Caco-2 (cell line): Measurements from ENCODE around the gene TMEM63C. TPM values are rescaled to one million over a fixed set of nuclear protein-coding genes. Genes with fewer than 3 reads are reported as not detected.

Source experiments
- BruUV-seq: library from RNA; stranded (reverse); fragments of 400-500 nt; replicated peaks from 2 replicates; lab custom pipeline; 2021; lab: Mats Ljungman, UMichigan
- CTCF ChIA-PET: fragments of 300-600 bp; sonication (Branson Sonifier 250); formaldehyde crosslinking; loops from one replicate; lab custom pipeline; 2022; ENCODE audit warnings: antibody characterized with exemption; lab: Charles Lee
- POLR2A ChIA-PET: fragments of 300-600 bp; sonication (Branson Sonifier 250); formaldehyde crosslinking; loops from one replicate; lab custom pipeline; 2022; ENCODE audit warnings: antibody characterized with exemption; lab: Charles Lee
- DNase-seq, 2 experiments: peaks; one replicate each; pipeline versions ENCODE4 v3.0.0 to v3.0.0-alpha.2; 2020 to 2022
- H3K27me3 ChIP-seq: replicated peaks from 2 replicates; pipeline ENCODE4 v1.6.0; 2011; ENCODE audit warnings: low read length; ENCODE audit not compliant: control insufficient read depth, insufficient read depth
- H3K36me3 ChIP-seq: 2 replicates; pipeline ENCODE4 v1.5.1; 2011; ENCODE audit warnings: low read length; ENCODE audit not compliant: control insufficient read depth, insufficient read depth
- H3K4me1 ChIP-seq: fragments of 250-450 bp; sonication (Bioruptor Pico); 2 replicates; pipeline ENCODE4 v1.5.1; 2020; ENCODE audit warnings: mild to moderate bottlenecking
- H3K4me3 ChIP-seq: 2 replicates; pipeline ENCODE4 v1.5.1; 2011; ENCODE audit warnings: low read depth, mild to moderate bottlenecking, control low read depth, low read length
- H3K9me3 ChIP-seq: fragments of 250-450 bp; sonication (Bioruptor Pico); 2 replicates; pipeline ENCODE4 v1.5.1; 2020; ENCODE audit warnings: mild to moderate bottlenecking, moderate library complexity
- H3K27ac Mint-ChIP-seq: one replicate; pipeline ENCODE4 v1.8.0; 2022; ENCODE audit warnings: mixed read lengths; ENCODE audit not compliant: unreplicated experiment
- H3K27me3 Mint-ChIP-seq: one replicate; pipeline ENCODE4 v1.8.0; 2022; ENCODE audit warnings: mixed read lengths; ENCODE audit not compliant: insufficient read depth, unreplicated experiment
- H3K36me3 Mint-ChIP-seq: one replicate; pipeline ENCODE4 v1.8.0; 2022; ENCODE audit warnings: mild to moderate bottlenecking, mixed read lengths; ENCODE audit not compliant: insufficient read depth, unreplicated experiment
- H3K4me1 Mint-ChIP-seq: one replicate; pipeline ENCODE4 v1.8.0; 2022; ENCODE audit warnings: low read depth, mixed read lengths; ENCODE audit not compliant: unreplicated experiment
- H3K4me3 Mint-ChIP-seq: one replicate; pipeline ENCODE4 v1.8.0; 2022; ENCODE audit warnings: mild to moderate bottlenecking, moderate library complexity, mixed read lengths; ENCODE audit not compliant: unreplicated experiment
- H3K9me3 Mint-ChIP-seq: one replicate; pipeline ENCODE4 v1.8.0; 2022; ENCODE audit warnings: mixed read lengths; ENCODE audit not compliant: unreplicated experiment
- CTCF ChIP-seq, 2 experiments: fragments of 200-600 bp in 1 of 2; IDR thresholded peaks; 1 replicate in 1 of 2; 2 replicates in 1 of 2; pipeline versions ENCODE4 v1.5.1 to v1.8.0; 2011 to 2022; ENCODE audit warnings: antibody characterized with exemption in 1 of 2, control low read depth in 1 of 2, inconsistent platforms in 1 of 2, low read depth in 1 of 2, low read length in 1 of 2, mild to moderate bottlenecking in 1 of 2, moderate library complexity in 1 of 2; ENCODE audit not compliant: insufficient read depth in 1 of 2, severe bottlenecking in 1 of 2, unreplicated experiment in 1 of 2
- intact Hi-C: fragments of 100-400 bp; cut with micrococcal nuclease; formaldehyde crosslinking; loops from one replicate; pipeline ENCODE4 v1.10.0; 2022; ENCODE audit not compliant: unreplicated experiment
- total RNA-seq: library from RNA; stranded (reverse); gene quantifications from 2 replicates; pipeline ENCODE4 v1.2.3, GENCODE V29; 2022

TMEM63C gene
- total RNA-seq, 1 experiment from 2014 or later, result 1.3 TPM

GRCh38 chr14:77222546-77223225, 41.1 kb downstream of the TMEM63C start:
- no TSS peak for BruUV-seq
- no peak overlapping the region for H3K27ac Mint-ChIP-seq
- POLR2A ChIA-PET, result no interaction called here

GRCh38 chr14:77224212-77224611, 42.6 kb downstream of the TMEM63C start:
- Mint-ChIP-seq H3K9me3 (no peaks in the 10 kb centered on the region), H3K27me3 (peaks cover 4% of the 10 kb centered on the region), H3K27ac (no peak overlapping the region), H3K36me3 (no peaks in the 10 kb centered on the region), H3K4me1 (no peaks in the 10 kb centered on the region), H3K4me3 (no peak overlapping the region)
- no peaks in the 10 kb centered on the region for H3K27me3 ChIP-seq
- no peak for TF ChIP-seq CTCF (IDR thresholded peaks at IDR 0.05; ENCODE audit: insufficient read depth in 1 of 2, low read depth in 1 of 2, low read length in 1 of 2, severe bottlenecking in 1 of 2, unreplicated experiment in 1 of 2)
- no peaks in the 10 kb centered on the region for H3K4me1 ChIP-seq
- H3K36me3 ChIP-seq, result no peaks in the 10 kb centered on the region
- no peak overlapping the region for H3K4me3 ChIP-seq
- no peaks in the 10 kb centered on the region for H3K9me3 ChIP-seq
- no TSS peak for BruUV-seq
- ChIA-PET CTCF (interaction anchor here (0.5 kb wide), 1 partner anchor 165 kb away, joined by 3 read pairs; no protein-coding TSS in a partner anchor), POLR2A (no interaction called here)
- DNase-seq, result no peak
- intact Hi-C loops, result no loop called here

More at GRCh38 chr14:77222546-77223225, 41.1 kb downstream of the TMEM63C start:
- no peak for TF ChIP-seq CTCF (IDR thresholded peaks at IDR 0.05; ENCODE audit: insufficient read depth in 1 of 2, low read depth in 1 of 2, low read length in 1 of 2, severe bottlenecking in 1 of 2, unreplicated experiment in 1 of 2)
- Histone ChIP-seq H3K4me3 (no peak overlapping the region), H3K4me1 (no peaks in the 10 kb centered on the region), H3K9me3 (no peaks in the 10 kb centered on the region), H3K36me3 (no peaks in the 10 kb centered on the region), H3K27me3 (no peaks in the 10 kb centered on the region)
- no peak for DNase-seq
- CTCF ChIA-PET, result no interaction called here
- no peaks in the 10 kb centered on the region for H3K9me3 Mint-ChIP-seq
- H3K27me3 Mint-ChIP-seq, result peaks cover 4% of the 10 kb centered on the region
- intact Hi-C loops, result no loop called here
- no peaks in the 10 kb centered on the region for H3K4me1 Mint-ChIP-seq
- no peak overlapping the region for H3K4me3 Mint-ChIP-seq
- no peaks in the 10 kb centered on the region for H3K36me3 Mint-ChIP-seq

- no peaks in the 10 kb centered on the region for H3K9me3 Mint-ChIP-seq
- no peak for TF ChIP-seq CTCF (IDR thresholded peaks at IDR 0.05; ENCODE audit: insufficient read depth in 1 of 2, low read depth in 1 of 2, low read length in 1 of 2, severe bottlenecking in 1 of 2, unreplicated experiment in 1 of 2)
- DNase-seq, result no peak
- H3K27me3 ChIP-seq, result no peaks in the 10 kb centered on the region
- H3K27me3 Mint-ChIP-seq, result peaks cover 4% of the 10 kb centered on the region
- no peak overlapping the region for H3K27ac Mint-ChIP-seq
- no TSS peak for BruUV-seq
- H3K36me3 Mint-ChIP-seq, result no peaks in the 10 kb centered on the region
- intact Hi-C loops, result no loop called here
- ChIA-PET POLR2A (no interaction called here), CTCF (no interaction called here)
- H3K36me3 ChIP-seq, result no peaks in the 10 kb centered on the region
- H3K4me1 ChIP-seq, result no peaks in the 10 kb centered on the region
- no peak overlapping the region for H3K4me3 Mint-ChIP-seq
- H3K4me3 ChIP-seq, result no peak overlapping the region
- H3K9me3 ChIP-seq, result no peaks in the 10 kb centered on the region
- H3K4me1 Mint-ChIP-seq, result no peaks in the 10 kb centered on the region
These were observed 43.7 kb downstream of the TMEM63C start for GRCh38 chr14:77225254-77225653.
